Stimulated activated CD8-positive, alpha-beta memory T cell treated with anti-CD3 and anti-CD28 coated beads, Interleukin-12 subunit alpha, Interleukin-12 subunit beta, amount 100 ng/mL, for 24 hours (primary cell): ENCODE data around the gene ADGRG4.

Experiments used
- DNase-seq: peaks from one replicate; pipeline ENCODE4 v3.0.0-alpha.2; 2020; ENCODE audit errors: extremely low read depth

The ADGRG4 gene

GRCh38 chrX:136292656-136293055 lies 8.1 kb upstream of the ADGRG4 start:
- no peak for DNase-seq

DNA sequence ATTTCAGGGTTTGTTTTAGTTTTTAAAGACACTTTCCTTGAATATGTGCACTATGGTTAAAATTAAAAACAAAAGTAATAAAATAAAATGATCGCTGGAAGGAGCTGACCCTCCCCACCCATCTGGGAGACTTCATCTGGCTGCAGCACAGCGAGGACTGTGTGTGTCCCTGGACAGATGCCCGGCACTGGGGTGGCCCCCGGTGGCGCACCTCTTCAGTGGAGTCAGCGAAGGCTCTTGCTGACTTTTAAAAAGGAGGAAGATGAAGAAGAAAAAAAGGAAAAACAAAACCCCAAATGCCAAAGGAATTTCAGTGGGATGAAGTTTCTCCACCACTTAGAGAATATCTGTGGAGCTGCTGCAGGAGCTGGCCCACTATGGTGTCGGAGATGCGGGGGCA lies 5.4 kb upstream of the ADGRG4 start:
- no peak for DNase-seq

DNA sequence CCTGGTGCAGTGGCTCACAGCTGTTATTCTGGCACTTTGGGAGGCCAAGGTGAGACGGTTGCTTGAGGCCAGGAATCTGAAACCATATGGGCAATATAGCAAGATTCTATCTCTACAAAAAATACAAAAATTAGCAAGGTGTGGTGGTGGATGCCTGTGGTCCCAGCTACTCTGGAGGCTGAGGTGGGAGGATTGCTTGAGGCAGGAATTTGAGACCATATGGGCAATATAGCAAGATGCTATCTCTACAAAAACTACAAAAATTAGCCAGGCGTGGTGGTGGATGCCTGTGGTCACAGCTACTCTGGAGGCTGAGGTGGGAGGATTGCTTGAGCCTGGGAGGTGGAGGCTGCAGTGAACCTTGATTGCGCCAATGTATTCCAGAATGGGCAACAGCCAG lies 2.3 kb downstream of the ADGRG4 start:
- DNase-seq, result no peak

- no peak for DNase-seq
These were observed 3.7 kb downstream of the ADGRG4 start for GRCh38 chrX:136304493-136304892.

- DNase-seq, result no peak
These were observed 5.4 kb downstream of the ADGRG4 start for GRCh38 chrX:136306182-136306581.

DNA sequence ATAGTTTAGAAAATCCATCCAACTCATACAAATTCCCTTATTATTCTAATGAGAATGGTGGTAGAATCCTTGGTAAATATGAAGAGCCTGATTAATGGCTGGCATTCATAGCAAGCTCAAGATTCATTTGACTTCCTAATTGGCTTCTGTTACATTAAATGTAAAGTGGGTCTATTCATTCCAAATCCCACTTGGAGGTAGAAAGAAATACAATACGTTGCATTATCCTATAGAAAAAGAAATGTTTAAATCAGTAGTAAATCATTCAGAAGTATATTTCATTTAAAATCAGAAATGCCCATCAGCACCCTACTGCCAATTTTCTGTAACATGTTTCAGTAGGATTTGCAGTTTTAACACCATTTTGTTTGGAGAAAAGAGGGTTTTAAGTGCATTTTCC lies 6.7 kb downstream of the ADGRG4 start:
- no peak for DNase-seq

DNA sequence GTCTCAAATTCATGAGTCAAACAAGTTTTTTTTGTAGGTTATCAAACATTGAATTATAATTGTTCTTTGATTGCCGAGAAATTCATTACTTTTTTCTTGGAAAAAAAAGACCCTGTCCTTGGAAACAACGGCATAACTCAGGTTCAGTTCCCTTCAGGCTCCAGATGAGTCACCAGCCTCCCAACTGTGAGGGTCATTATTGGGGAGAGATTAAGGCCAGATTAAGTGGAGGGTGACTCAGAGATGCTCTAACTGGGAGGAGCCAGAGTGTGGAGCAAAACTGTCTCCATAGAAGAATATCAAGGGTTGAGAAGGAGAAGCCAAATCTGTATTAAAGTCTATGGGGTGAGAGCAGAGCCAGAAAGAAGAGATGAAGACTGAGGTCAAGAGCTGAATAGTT lies 9.6 kb downstream of the ADGRG4 start:
- DNase-seq, result no peak

GRCh38 chrX:136318156-136318555 lies 17.4 kb downstream of the ADGRG4 start:
- no peak for DNase-seq

DNA sequence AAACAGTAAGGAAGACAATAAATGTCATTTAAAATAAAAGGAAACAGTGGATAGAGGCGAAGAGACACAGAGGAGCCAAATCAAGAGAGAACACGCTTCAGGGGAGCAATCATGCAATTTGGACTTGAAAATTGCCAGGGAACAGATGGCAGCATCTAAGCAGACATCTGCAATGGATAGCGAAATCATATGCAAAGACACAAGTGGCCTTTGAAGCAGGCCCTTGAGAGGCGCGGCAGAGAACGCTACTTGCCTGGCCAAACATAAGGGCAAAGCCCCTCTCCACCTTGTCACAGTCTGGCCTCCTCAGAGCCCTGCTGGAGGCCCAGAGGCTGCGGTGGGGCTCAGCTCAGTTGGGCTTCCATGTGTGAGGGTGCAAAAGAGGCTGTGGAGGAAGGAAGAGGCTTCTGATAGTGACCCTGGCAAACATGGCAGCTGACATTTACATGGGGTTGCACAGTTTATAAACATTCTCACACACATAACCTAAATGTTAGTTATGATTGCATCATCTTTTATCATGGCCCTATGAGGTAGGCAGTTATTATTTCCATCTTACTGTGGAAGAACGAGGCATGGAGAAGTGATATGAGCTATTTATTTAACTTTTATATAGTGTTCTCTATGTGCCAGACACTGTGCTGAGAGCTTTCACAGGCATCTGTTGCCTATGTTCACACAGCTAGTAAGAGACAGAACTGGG lies 18.3 kb downstream of the ADGRG4 start:
- DNase-seq, result no peak

GRCh38 chrX:136319600-136319999 lies 18.8 kb downstream of the ADGRG4 start:
- DNase-seq, result no peak

DNA sequence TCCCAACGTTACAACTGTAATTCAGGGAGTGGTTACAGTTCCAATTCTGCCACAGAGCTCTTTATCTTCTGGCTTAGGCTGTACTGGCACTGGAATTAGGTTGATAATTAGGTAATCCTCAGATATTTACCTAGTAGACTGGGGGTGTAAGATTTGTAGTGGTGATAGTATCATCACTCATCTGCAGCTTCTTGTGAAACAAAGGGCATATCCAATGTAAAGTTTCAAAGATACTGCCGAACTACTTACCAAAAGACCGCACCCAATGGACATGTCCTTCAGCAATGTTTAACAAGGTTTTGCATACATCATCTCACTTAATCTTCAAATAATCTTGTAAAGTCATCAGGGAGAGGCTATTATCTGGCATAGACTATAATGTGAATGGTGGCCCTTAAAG lies 20.8 kb downstream of the ADGRG4 start:
- no peak for DNase-seq

GRCh38 chrX:136322064-136322463 lies 21.3 kb downstream of the ADGRG4 start:
- no peak for DNase-seq

DNA sequence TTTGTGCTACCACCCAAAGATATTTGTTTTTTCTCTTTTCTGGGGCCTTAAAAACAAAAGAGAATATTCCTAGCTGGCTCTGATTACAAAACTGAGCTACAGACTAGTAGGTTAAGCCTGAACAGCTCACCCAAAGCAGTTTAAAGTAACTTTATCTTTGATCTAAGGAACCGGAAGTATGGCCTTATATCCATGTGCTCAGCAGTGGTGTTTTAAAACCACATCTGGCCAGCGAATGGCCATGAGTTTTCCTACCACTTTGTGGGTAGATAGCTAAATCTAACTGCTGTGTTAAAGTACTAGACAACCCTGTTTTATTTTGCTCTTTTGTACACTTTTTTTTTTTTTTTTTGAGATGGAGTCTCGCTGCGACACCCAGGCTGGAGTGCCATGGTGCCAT lies 24.6 kb downstream of the ADGRG4 start:
- no peak for DNase-seq

GRCh38 chrX:136328933-136329332 lies 28.2 kb downstream of the ADGRG4 start:
- DNase-seq, result no peak

GRCh38 chrX:136336623-136337022 lies 35.9 kb downstream of the ADGRG4 start:
- DNase-seq, result no peak

DNA sequence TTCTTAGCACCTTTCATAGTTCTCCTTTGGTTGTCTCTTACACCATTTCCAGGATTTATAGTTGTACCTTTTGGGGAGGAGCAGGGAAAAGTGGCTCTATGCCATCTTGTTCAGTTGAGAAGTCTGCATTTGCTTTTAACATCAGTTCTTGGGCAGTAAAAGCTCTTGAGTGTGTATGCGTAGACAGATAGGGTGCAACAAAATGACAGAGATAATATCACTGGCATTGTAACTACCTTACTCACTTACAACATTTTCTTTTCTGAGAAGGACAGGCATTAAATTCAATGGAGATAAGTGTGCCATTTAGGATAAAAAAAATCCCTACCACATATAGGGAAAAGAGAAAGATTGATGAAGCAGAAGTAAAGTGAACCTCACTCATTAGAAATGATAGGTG lies 38.9 kb downstream of the ADGRG4 start:
- DNase-seq, result no peak

DNA sequence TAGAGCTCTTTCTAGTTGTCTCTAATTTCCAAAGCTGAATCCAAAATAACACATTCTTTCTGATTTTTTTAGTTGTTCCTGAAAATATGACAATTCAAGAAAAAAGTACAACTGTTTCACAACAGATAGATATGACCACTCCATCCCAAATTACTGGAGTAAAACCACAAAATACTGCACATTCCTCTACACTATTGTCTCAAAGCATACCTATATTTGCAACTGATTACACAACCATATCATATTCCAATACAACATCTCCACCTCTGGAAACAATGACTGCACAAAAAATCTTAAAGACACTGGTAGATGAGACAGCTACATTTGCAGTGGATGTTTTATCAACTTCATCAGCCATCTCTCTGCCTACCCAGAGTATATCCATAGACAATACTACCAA lies 43.6 kb downstream of the ADGRG4 start:
- DNase-seq, result no peak

DNA sequence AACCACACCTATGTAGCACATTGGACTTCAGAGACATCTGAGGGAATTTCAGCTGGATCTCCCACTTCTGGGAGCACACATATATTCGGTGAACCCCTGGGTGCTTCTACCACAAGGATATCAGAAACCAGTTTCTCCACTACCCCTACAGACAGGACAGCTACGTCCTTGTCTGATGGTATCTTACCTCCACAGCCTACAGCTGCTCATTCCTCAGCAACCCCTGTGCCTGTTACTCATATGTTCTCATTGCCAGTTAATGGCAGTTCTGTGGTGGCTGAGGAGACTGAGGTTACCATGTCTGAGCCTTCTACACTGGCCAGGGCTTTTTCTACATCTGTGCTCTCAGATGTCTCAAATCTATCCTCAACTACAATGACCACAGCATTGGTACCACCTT lies 45.7 kb downstream of the ADGRG4 start:
- no peak for DNase-seq

DNA sequence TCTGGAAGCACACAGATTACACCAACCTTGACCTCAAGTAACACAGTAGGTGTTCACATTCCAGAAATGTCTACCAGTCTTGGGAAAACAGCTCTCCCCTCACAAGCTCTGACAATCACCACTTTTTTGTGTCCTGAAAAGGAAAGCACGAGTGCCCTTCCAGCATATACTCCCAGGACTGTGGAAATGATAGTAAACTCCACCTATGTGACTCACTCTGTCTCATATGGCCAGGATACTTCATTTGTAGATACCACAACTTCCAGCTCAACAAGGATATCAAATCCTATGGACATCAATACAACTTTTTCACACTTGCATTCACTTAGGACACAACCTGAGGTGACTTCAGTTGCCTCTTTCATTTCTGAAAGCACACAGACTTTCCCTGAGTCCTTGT lies 46.9 kb downstream of the ADGRG4 start:
- no peak for DNase-seq

DNA sequence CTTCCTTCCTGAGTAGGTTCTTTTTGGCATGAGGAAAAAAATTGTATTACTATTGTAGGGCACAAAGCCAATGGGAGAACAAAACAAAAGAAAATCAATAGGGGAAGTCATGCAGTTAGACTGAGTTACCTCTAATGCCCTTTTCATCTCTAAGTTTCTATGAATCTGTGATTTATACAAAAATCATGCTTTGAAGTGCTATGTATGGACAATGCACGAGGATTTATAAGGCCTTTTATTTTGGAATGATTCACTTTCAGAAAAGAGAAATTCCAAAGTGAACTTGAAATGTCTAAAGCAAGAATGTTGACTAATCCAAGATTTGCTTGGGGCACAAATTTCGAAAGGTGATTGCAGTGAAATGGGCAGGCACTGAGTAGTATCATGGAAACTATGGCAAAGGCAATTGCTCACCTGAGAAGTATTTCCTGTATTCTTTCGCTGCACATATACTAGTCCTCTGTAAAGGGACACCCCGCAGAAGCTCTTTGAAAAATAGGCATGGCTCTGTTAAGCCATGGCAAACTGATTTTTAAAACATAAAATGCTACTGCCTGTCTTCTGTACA lies 52.8 kb downstream of the ADGRG4 start:
- DNase-seq, result no peak

DNA sequence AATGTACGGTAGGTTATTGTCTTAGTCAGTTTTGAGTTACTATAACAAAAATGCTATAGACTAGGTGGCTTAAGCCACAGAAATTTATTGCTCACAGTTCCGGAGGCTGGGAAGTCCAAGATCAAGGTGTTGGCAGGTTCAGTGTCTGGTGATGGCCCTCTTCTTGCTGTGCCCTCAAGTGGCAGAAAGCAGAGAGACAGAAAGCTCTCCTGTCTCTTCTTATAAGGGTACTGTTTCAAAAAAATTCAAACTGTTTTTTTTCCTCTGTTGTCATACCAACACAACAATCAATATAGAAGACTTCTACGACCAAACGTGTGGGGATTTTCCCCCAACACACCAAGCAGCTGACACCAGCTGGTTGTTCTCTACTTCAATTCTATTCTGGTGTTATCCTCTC lies 53.4 kb downstream of the ADGRG4 start:
- DNase-seq, result no peak

DNA sequence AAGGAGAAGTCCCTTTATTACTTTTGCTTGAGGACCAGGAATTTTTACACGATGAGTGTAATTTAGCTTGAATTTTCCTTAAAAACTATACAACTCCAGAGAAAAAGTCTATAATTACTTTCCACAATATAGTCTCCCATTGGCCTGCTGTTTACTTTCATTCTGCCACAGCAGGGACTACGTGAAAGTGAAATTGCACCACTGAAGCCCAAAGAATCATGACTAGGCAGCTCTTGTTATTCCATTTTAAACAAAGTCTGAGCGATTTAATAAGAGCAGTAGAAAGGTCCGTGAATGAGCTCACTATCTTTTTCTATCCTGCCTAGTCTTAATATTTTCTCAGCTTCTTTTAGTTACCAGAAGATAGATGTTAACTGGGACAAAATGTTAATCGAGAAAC lies 68.6 kb downstream of the ADGRG4 start:
- DNase-seq, result no peak

GRCh38 chrX:136376713-136377112 lies 76.0 kb downstream of the ADGRG4 start:
- DNase-seq, result no peak
